Coronary artery (tissue), 2 donors: Measurements from ENCODE around the gene GRM1.
"Not testable (repeated sequence)": the region's sequence is repeated elsewhere in the genome, so short reads cannot be mapped to it uniquely, and the experiment has no call there.

Source experiments
- DNase-seq: peaks from one replicate; pipeline ENCODE4 v3.0.0-alpha.2; 2017; ENCODE audit warnings: low spot score
- H3K27ac ChIP-seq, 2 donors: fragments of 200-600 bp; sonication (generic); one replicate each; pipeline ENCODE4 v1.5.1; 2016 to 2019
- H3K4me3 ChIP-seq: fragments of 200-600 bp; sonication (generic); 2 replicates; pipeline ENCODE4 v1.5.1; 2016; ENCODE audit warnings: mild to moderate bottlenecking, moderate library complexity
- CTCF ChIP-seq: fragments of 200-600 bp; sonication (generic); IDR thresholded peaks from one replicate; pipeline ENCODE4 v1.5.1; 2019; ENCODE audit warnings: antibody characterized with exemption

GRM1 gene

DNA sequence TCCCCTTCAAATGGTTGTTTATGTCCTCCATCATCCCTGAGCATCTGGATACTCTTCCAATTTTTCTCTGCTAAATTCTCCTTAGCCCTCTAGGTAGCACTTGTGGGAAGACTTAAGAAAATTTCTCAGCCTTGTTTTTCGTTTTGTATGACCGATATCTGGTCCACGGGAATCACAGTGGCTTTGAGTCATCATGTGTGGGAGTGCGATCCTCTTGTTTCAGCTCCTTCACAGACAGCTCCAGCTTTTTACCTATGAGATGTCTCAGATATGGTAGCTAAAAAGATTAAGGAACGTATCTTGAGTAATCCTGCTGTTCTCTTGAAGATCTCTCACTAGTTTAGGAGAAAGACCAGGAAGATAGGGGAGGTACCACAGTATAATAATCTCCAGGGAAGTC lies 196.1 kb downstream of the GRM1 start:
- no peak overlapping the region for H3K27ac ChIP-seq
- H3K4me3 ChIP-seq = no peak overlapping the region
- no peak for DNase-seq
- TF ChIP-seq CTCF = no peak

DNA sequence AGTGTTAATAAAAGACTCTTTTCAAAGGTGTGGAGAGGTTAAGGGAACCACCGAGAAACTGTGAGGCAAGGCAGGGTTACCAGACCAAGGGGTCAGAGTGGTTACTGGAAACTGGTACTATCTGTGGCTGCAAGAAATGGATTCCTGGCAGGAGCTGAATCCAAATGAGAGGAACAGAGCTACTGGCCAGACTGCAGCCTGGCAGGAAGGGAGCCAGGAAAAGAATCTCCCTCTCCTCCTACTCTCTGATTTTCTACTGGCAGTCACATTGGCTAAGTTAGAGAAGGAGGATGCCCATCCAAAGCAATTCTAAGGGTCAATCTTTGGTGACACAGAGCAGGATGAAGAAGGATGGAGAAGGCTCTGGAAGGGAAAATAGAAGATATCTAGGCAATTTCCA lies 211.5 kb downstream of the GRM1 start:
- TF ChIP-seq CTCF = no peak
- no peak for DNase-seq
- H3K4me3 ChIP-seq = no peak overlapping the region
- no peak overlapping the region for H3K27ac ChIP-seq

- Histone ChIP-seq H3K4me3 (no peak overlapping the region), H3K27ac (no peak overlapping the region)
- TF ChIP-seq CTCF = no peak
- no peak for DNase-seq
These were observed 211.9 kb downstream of the GRM1 start for GRCh38 chr6:146240807-146241206.

DNA sequence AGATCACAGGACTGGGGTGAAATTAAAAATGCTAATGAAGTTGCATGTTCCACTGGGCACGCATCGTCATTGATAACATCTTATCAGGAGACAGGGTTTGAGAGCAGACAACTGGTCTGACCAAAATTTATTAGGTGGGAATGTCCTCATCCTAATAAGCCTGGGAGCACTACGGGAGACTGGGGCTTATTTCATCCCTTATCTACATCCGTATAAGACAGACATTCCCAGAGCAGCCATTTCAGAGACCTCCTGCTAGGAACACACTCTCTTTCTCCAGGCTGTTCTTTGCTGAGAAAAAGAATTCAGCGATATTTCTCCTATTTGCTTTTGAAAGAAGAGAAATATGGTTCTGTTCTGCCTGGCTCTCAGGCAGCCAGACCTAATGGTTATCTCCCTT lies 214.8 kb downstream of the GRM1 start:
- not testable (repeated sequence) for H3K4me3 ChIP-seq, H3K27ac ChIP-seq, DNase-seq

DNA sequence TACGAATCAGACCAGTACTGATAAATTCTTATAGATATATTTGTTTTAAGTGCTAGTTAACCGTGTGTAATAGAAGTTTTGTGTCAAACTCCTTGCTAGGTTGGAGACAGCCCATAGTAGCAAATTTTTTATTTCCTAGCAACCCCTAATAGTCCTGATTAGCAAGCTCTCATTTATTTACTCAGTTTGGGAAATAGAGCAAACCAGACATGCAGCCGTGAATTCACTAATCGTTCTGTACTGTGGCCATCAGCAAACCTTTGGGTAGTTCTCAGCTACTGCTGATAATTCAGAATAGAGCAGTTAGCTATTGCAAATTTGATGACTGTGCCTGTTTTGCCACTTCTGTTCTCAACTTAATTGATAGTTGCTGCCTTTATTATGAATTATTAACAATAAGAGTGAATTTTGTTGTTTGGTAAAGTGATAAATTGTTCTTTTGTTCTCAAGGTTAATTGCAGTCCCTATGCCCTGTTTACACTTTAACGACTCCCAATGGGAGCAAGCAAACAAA lies 215.8 kb downstream of the GRM1 start:
- Histone ChIP-seq H3K27ac (no peak overlapping the region), H3K4me3 (no peak overlapping the region)
- TF ChIP-seq CTCF = no peak
- no peak for DNase-seq

DNA sequence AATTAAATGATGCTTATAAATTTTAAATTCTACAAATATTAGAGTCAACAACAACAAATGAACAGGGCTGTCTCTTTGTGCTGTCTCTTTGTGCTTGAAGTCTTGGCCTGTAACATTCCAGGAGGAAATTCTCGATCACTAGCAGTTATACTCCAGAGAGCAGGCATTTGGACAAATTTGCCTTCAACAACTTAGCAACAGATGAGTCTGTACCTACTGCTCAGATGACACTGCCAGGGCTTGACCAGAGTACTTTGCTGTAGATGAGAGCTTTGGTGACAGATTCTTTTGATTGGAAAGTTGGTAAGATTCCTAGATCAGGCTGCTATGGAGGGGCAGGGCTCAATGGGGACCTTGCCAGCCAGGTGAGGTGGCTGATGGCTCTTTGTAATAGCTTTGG lies 217.2 kb downstream of the GRM1 start:
- Histone ChIP-seq H3K4me3 (no peak overlapping the region), H3K27ac (no peak overlapping the region)
- no peak for TF ChIP-seq CTCF
- no peak for DNase-seq

DNA sequence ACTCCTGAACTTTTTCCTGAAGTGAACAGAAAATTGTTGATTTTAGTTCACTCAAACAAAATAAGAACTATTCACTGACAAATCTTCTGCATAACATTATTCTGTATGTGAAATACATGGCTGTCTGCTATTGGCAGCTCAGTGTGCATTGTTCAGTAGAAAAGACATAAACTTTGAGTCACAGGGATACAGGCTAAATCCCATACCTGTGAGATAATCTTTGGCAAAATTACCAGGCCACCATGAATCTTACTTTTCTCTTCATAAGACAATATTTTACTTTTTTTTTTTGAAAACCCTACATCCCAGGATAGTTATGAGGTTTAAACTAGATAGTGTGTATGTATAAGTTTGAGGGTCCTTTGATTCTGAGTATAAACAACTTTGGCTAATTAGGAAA lies 224.8 kb downstream of the GRM1 start:
- Histone ChIP-seq H3K27ac (no peak overlapping the region), H3K4me3 (no peak overlapping the region)
- no peak for TF ChIP-seq CTCF
- DNase-seq = no peak

- no peak overlapping the region for H3K4me3 ChIP-seq
- TF ChIP-seq CTCF = no peak
- DNase-seq = no peak
- no peak overlapping the region for H3K27ac ChIP-seq
These were observed 229.3 kb downstream of the GRM1 start for GRCh38 chr6:146258206-146258605.
